ENCODE measurements around the gene SEMA4C.

Gene SEMA4C

DNA sequence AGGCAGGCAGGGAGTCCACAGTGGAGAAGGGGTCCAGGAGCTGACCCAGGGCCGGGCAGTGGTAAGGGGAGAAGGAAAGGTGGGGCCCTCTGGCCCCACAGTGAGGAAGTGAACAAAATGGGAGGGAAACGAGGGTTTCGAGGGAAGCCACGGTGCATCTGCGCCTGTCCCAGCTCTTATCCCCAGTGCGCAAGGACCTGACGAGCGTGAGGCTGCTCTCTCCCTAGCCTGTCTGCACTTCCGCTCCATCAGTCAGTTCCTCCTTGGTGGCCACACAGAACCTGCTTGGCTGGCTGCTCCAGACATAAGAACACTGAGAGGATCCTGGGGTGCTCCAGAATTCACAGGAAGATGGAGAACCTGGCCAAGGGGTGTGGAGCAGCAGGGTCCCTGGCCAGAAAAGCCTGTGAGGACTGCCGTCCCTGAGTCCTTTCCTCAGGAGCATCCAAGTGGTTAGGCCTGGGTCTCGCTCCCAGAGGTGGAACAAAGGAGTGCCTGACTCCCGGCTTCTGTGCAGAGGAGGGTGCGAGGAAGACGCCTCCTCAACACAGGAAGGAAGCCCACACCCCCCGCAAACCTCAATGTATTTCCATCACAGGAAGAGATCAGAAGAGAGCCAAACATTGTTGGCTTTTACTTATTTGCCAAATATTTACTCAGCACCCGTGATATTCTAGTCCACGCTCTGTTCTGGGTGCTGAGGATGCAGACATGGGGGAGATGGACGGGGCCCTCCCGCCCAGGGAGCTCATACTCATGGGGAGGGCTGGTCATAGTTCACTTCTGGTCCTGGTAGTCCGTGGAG, 43.7 kb upstream of the SEMA4C start:
- no peak for TF ChIP-seq CTCF (IDR thresholded peaks at IDR 0.05; ENCODE audit: low read depth, low read length, missing control alignments)
- H3K4me3 ChIP-seq (replicated peaks; ENCODE audit: low read depth, low read length) = no peak overlapping the region
- DNase-seq (ENCODE audit: extremely low read depth, low read depth) = no peak

DNA sequence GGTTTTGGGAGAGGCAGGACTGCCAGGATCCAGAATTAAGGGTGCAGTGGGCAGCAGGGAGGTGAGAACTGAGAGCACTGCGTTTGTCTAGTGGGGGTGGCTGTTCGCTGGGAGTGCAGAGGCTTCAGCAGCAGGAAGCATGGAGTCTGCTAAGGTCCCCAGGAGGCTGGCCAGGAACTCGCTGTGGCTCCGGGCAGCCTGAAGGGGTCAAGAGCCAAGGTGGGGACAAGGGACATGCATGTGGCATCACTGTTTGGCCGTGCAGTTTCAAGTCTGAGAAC, 43.2 kb upstream of the SEMA4C start:
- TF ChIP-seq CTCF (IDR thresholded peaks at IDR 0.05; ENCODE audit: low read depth, low read length, missing control alignments) = no peak
- H3K4me3 ChIP-seq (replicated peaks; ENCODE audit: low read depth, low read length) = no peak overlapping the region
- DNase-seq (ENCODE audit: extremely low read depth, low read depth) = no peak

DNA sequence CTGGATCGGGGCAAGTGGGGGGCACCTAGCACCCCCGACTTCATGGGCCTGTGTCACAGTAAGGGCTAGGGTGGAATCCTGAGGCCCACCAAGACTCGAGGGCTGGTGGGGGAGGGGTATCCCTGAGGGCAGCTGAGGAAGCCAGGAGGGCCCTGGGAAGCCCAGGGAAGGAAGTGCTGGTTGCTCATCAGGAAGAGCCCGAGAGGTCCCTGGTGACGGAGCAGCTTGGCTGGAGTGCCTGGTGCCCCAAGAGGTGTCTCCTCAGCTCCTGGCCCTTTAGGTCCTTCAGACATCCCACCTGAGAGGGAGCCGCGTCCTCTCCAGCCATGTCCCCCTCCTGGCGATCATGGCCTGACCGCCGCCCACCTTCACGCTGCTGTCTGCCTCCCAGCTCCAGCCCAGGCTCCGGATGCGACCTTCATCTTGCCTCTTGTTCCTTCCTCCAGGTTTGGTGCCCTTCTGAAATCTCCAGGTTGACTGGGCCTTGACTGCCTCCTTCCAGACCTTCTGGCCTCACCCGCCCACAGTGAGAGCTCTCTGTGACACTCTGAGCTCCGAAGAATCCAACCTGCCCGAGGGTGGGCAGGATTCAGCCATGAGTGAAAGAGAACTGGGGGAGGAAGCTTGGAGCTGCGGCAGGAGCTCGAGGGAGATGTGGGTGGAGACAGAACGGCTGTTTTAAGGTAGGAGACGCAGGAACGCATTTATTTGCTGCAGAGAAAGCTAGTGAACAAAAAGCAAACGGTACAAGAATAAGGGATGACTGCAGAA, 42.7 kb upstream of the SEMA4C start:
- no peak overlapping the region for H3K4me3 ChIP-seq (replicated peaks; ENCODE audit: low read depth, low read length)
- DNase-seq (ENCODE audit: extremely low read depth, low read depth) = no peak
- no peak for TF ChIP-seq CTCF (IDR thresholded peaks at IDR 0.05; ENCODE audit: low read depth, low read length, missing control alignments)

- TF ChIP-seq CTCF (IDR thresholded peaks at IDR 0.05; ENCODE audit: low read depth, low read length, missing control alignments) = no peak
- no peak overlapping the region for H3K4me3 ChIP-seq (replicated peaks; ENCODE audit: low read depth, low read length)
- DNase-seq (ENCODE audit: extremely low read depth, low read depth) = no peak
Observed at GRCh38 chr2:96909611-96910021, 39.7 kb upstream of the SEMA4C start.

GRCh38 chr2:96907115-96908041, 37.5 kb upstream of the SEMA4C start:
- no peak for TF ChIP-seq CTCF (IDR thresholded peaks at IDR 0.05; ENCODE audit: low read depth, low read length, missing control alignments)
- no peak for DNase-seq (ENCODE audit: extremely low read depth, low read depth)
- no peak overlapping the region for H3K4me3 ChIP-seq (replicated peaks; ENCODE audit: low read depth, low read length)

DNA sequence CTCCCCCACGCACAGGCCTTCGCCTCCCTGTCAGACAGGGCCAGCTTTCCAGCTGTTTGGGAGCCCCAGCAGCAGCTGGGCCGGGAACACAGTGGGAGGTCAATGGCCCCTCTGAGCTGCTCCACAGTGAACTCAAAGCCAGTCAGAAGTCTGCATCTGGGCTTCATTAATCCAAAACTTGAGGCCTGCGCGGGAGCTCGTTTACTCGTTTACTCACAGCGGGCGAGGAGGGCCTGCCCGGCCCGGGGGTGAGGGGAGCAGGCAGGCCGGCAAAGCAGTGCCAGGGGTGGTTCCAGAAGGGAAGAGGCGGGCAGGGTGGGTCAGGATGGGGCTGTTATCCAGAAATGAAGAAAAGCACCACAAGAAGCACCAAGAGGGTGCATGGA, 36.8 kb upstream of the SEMA4C start:
- DNase-seq (ENCODE audit: extremely low read depth, low read depth) = no peak
- no peak overlapping the region for H3K4me3 ChIP-seq (replicated peaks; ENCODE audit: low read depth, low read length)
- no peak for TF ChIP-seq CTCF (IDR thresholded peaks at IDR 0.05; ENCODE audit: low read depth, low read length, missing control alignments)

All from HFF-Myc (cell line).